Activated naive CD4-positive, alpha-beta T cell treated with anti-CD3 and anti-CD28 coated beads, Interleukin-2, amount 50 U/mL, for 24 hours (primary cell): ENCODE measurements around the gene KDM3A.

Experiments
- H3K27ac Mint-ChIP-seq: one replicate; pipeline ENCODE4 v1.8.0; 2021; ENCODE audit warnings: mild to moderate bottlenecking, mixed read lengths
- H3K27me3 Mint-ChIP-seq: one replicate; pipeline ENCODE4 v1.8.0; 2021; ENCODE audit warnings: mixed read lengths
- H3K36me3 Mint-ChIP-seq: one replicate; pipeline ENCODE4 v1.8.0; 2021; ENCODE audit warnings: mixed read lengths
- H3K4me1 Mint-ChIP-seq: one replicate; pipeline ENCODE4 v1.8.0; 2021; ENCODE audit warnings: mixed read lengths
- H3K4me3 Mint-ChIP-seq: one replicate; pipeline ENCODE4 v1.8.0; 2021; ENCODE audit warnings: mild to moderate bottlenecking, mixed read lengths
- H3K9me3 Mint-ChIP-seq: one replicate; pipeline ENCODE4 v1.8.0; 2021; ENCODE audit warnings: mixed read lengths

KDM3A gene

DNA sequence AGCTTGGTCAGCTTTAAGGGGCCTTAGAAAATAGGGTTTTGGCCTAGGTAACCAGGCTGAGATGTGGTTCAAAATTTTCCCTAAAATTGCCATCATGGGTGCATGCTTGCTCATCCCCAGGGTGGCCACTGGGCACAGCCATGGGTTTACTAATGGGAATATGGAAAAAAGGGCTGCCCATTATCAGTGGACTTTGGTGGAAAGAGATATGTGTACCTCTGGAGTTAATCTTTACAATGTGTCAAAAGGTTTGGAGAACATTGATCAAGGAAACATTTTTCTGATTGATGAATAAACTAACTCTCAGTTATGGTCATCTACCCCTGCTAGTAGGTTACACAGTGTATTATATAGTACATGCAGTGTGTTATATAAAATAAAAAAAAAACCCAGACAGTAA, 13.1 kb downstream of the KDM3A start:
- Mint-ChIP-seq H3K4me3 (no peak overlapping the region), H3K36me3 (peaks cover 36% of the 10 kb centered on the region), H3K9me3 (no peaks in the 10 kb centered on the region), H3K27ac (no peak overlapping the region), H3K4me1 (peaks cover 51% of the 10 kb centered on the region), H3K27me3 (no peaks in the 10 kb centered on the region)

DNA sequence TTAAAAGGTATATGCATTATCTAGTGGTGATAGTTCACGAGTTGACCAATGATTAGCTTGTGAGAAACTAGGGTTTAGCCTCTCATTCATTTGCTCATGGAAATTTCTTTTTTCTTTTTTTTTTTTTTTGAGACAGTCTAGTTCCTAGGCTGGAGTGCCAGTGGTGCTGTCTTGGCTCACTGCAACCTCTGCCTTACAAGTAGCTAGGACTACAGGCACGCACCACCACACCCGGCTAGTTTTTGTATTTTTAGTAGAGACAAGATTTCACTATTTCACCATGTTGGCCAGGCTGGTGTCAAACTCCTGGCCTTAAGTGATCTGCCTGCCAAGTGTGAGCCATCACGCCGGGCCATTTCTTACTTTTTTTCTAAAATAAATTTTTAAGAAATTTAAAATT, 14.0 kb downstream of the KDM3A start:
- Mint-ChIP-seq H3K9me3 (no peaks in the 10 kb centered on the region), H3K36me3 (peaks cover 35% of the 10 kb centered on the region), H3K4me1 (peaks cover 48% of the 10 kb centered on the region), H3K27ac (peak overlapping the region; percentile 23), H3K4me3 (no peak overlapping the region), H3K27me3 (no peaks in the 10 kb centered on the region)

GRCh38 chr2:86461042-86461743, 20.0 kb downstream of the KDM3A start:
- H3K4me1 Mint-ChIP-seq = peaks cover 55% of the 10 kb centered on the region
- no peak overlapping the region for H3K4me3 Mint-ChIP-seq
- peaks cover 6% of the 10 kb centered on the region for H3K9me3 Mint-ChIP-seq
- peak overlapping the region; percentile 56 for H3K27ac Mint-ChIP-seq
- H3K27me3 Mint-ChIP-seq = no peaks in the 10 kb centered on the region
- peaks cover 45% of the 10 kb centered on the region for H3K36me3 Mint-ChIP-seq

- H3K27me3 Mint-ChIP-seq = no peaks in the 10 kb centered on the region
- H3K4me1 Mint-ChIP-seq = peaks cover 70% of the 10 kb centered on the region
- peaks cover 6% of the 10 kb centered on the region for H3K9me3 Mint-ChIP-seq
- no peak overlapping the region for H3K4me3 Mint-ChIP-seq
- H3K36me3 Mint-ChIP-seq = peaks cover 39% of the 10 kb centered on the region
- H3K27ac Mint-ChIP-seq = peak overlapping the region; percentile 86
Measured at GRCh38 chr2:86464652-86465051, 23.5 kb downstream of the KDM3A start.

DNA sequence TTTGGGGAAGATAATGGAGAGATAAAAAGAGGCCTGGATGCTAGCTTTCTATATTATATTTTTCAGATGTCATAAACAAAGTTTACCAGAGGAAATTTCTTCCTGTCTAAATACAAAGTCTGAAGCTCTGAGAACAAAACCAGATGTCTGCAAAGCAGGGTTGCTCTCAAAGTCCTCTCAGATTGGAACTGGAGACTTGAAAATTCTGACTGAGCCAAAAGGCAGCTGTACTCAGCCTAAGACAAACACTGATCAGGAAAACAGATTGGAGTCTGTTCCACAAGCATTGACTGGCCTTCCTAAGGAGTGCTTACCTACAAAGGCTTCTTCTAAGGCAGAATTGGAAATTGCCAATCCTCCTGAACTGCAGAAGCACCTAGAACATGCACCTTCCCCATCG, 25.1 kb downstream of the KDM3A start:
- peaks cover 6% of the 10 kb centered on the region for H3K9me3 Mint-ChIP-seq
- peak overlapping the region; percentile 60 for H3K27ac Mint-ChIP-seq
- peaks cover 69% of the 10 kb centered on the region for H3K4me1 Mint-ChIP-seq

GRCh38 chr2:86468162-86469033, 27.2 kb downstream of the KDM3A start:
- Mint-ChIP-seq H3K4me3 (peak overlapping the region; percentile 71), H3K4me1 (peaks cover 80% of the 10 kb centered on the region)

More for the DNA sequence above, 25.1 kb downstream of the KDM3A start:
- Mint-ChIP-seq H3K4me3 (no peak overlapping the region), H3K36me3 (peaks cover 33% of the 10 kb centered on the region), H3K27me3 (no peaks in the 10 kb centered on the region)

GRCh38 chr2:86470890-86471289, 29.7 kb downstream of the KDM3A start:
- Mint-ChIP-seq H3K36me3 (peaks cover 23% of the 10 kb centered on the region), H3K27me3 (no peaks in the 10 kb centered on the region), H3K4me3 (no peak overlapping the region), H3K27ac (no peak overlapping the region), H3K4me1 (peaks cover 74% of the 10 kb centered on the region), H3K9me3 (no peaks in the 10 kb centered on the region)

More at GRCh38 chr2:86468162-86469033, 27.2 kb downstream of the KDM3A start:
- Mint-ChIP-seq H3K27me3 (no peaks in the 10 kb centered on the region), H3K9me3 (no peaks in the 10 kb centered on the region), H3K36me3 (peaks cover 29% of the 10 kb centered on the region), H3K27ac (peak overlapping the region; percentile 95)

DNA sequence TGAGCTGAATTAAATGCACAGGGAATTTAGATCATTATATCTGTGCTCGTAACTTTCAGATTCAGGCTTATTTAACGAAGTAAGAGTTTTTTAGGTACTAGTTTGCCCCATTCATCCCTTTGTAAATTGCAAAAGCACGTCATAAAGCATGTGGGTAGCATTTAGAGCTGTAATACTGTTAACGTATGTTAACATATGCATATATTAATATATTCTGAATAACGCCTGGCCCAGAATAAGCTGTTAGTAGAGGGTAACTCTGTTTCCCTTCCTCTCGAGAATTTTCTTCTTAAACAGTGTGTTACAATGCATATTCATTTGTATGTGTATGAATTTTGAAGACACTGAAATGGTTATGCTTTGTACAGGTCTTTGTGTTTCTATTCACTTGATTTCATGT, 30.5 kb downstream of the KDM3A start:
- H3K36me3 Mint-ChIP-seq = peaks cover 24% of the 10 kb centered on the region
- H3K4me1 Mint-ChIP-seq = peaks cover 72% of the 10 kb centered on the region
- H3K9me3 Mint-ChIP-seq = no peaks in the 10 kb centered on the region
- H3K4me3 Mint-ChIP-seq = no peak overlapping the region
- peak overlapping the region; percentile 68 for H3K27ac Mint-ChIP-seq
- H3K27me3 Mint-ChIP-seq = no peaks in the 10 kb centered on the region

DNA sequence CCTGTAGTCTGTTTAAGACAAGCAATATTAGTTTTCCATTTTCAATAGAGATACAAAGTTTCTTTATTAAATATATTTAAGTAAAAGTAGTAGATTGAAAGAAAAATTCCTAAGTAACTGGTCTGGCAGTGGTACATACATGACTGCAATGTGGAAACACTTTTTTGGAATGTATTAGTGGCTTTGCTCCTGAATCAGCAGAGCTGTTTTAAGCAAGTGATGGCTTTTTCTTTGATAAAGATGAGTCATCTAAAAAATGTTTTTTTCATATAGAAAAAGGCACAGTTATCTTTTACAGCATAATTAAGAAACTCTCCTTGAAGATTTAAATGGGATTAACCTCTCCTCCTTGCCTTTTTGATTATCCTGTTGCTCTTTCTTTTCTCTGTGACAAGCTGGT, 34.9 kb downstream of the KDM3A start:
- Mint-ChIP-seq H3K4me1 (peaks cover 49% of the 10 kb centered on the region), H3K27ac (peak overlapping the region; percentile 48), H3K27me3 (no peaks in the 10 kb centered on the region), H3K36me3 (peaks cover 32% of the 10 kb centered on the region), H3K4me3 (no peak overlapping the region), H3K9me3 (no peaks in the 10 kb centered on the region)

- H3K4me3 Mint-ChIP-seq = no peak overlapping the region
- peaks cover 31% of the 10 kb centered on the region for H3K36me3 Mint-ChIP-seq
- H3K27ac Mint-ChIP-seq = peak overlapping the region; percentile 48
- H3K9me3 Mint-ChIP-seq = no peaks in the 10 kb centered on the region
- no peaks in the 10 kb centered on the region for H3K27me3 Mint-ChIP-seq
- peaks cover 46% of the 10 kb centered on the region for H3K4me1 Mint-ChIP-seq
Measured at GRCh38 chr2:86476918-86477317, 35.7 kb downstream of the KDM3A start.

- Mint-ChIP-seq H3K27me3 (no peaks in the 10 kb centered on the region), H3K9me3 (no peaks in the 10 kb centered on the region), H3K4me3 (no peak overlapping the region), H3K27ac (peak overlapping the region; percentile 24), H3K36me3 (peaks cover 31% of the 10 kb centered on the region), H3K4me1 (peaks cover 46% of the 10 kb centered on the region)
Measured at GRCh38 chr2:86477349-86477748, 36.2 kb downstream of the KDM3A start.

GRCh38 chr2:86480105-86480504, 38.9 kb downstream of the KDM3A start:
- peaks cover 41% of the 10 kb centered on the region for H3K4me1 Mint-ChIP-seq
- H3K27ac Mint-ChIP-seq = peak overlapping the region; percentile 64
- no peaks in the 10 kb centered on the region for H3K9me3 Mint-ChIP-seq
- H3K4me3 Mint-ChIP-seq = no peak overlapping the region
- peaks cover 36% of the 10 kb centered on the region for H3K36me3 Mint-ChIP-seq
- H3K27me3 Mint-ChIP-seq = no peaks in the 10 kb centered on the region

GRCh38 chr2:86482034-86482433, 40.9 kb downstream of the KDM3A start:
- Mint-ChIP-seq H3K27ac (peak overlapping the region; percentile 89), H3K9me3 (no peaks in the 10 kb centered on the region), H3K36me3 (peaks cover 40% of the 10 kb centered on the region), H3K27me3 (no peaks in the 10 kb centered on the region), H3K4me3 (peak overlapping the region; percentile 19), H3K4me1 (peaks cover 42% of the 10 kb centered on the region)

GRCh38 chr2:86484385-86484784, 43.2 kb downstream of the KDM3A start:
- H3K4me1 Mint-ChIP-seq = peaks cover 37% of the 10 kb centered on the region
- H3K36me3 Mint-ChIP-seq = peaks cover 35% of the 10 kb centered on the region
- H3K27me3 Mint-ChIP-seq = no peaks in the 10 kb centered on the region
- H3K4me3 Mint-ChIP-seq = no peak overlapping the region
- no peaks in the 10 kb centered on the region for H3K9me3 Mint-ChIP-seq
- peak overlapping the region; percentile 71 for H3K27ac Mint-ChIP-seq

DNA sequence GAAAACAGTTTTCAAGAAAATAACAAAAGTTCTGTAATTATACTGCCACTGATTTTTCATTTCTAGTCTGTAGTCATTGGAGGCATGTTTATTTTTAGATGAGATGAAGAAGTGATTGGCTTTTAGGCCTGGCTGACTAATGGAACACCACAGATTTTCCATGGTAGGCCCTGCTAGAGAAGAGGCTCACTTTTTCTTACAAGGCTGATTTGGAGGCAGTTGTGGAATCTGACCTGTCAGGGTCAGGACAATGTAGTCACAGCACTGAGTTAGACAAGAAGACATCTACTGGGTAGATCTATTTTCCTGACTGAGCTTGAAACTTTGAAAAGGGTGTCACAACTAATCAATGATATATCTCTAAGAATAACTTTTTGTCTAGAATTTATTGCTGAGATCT, 43.9 kb downstream of the KDM3A start:
- Mint-ChIP-seq H3K27me3 (no peaks in the 10 kb centered on the region), H3K36me3 (peaks cover 37% of the 10 kb centered on the region), H3K4me3 (peak overlapping the region; percentile 34), H3K9me3 (no peaks in the 10 kb centered on the region), H3K27ac (peak overlapping the region; percentile 71), H3K4me1 (peaks cover 37% of the 10 kb centered on the region)

GRCh38 chr2:86485802-86486201, 44.6 kb downstream of the KDM3A start:
- Mint-ChIP-seq H3K27me3 (no peaks in the 10 kb centered on the region), H3K4me3 (no peak overlapping the region), H3K4me1 (peaks cover 35% of the 10 kb centered on the region), H3K36me3 (peaks cover 37% of the 10 kb centered on the region), H3K9me3 (no peaks in the 10 kb centered on the region), H3K27ac (peak overlapping the region; percentile 71)
